Kidney epithelial cell (primary cell): ENCODE results near the gene TMEM178A. TPM values are rescaled to one million over a fixed set of nuclear protein-coding genes. Genes with fewer than 3 reads are reported as not detected.

Experiments
- DNase-seq: peaks from one replicate; pipeline ENCODE4 v3.0.0-alpha.2; 2010; ENCODE audit warnings: low read depth
- H3K27me3 ChIP-seq: 2 replicates; pipeline ENCODE4 v1.6.0; 2011; ENCODE audit warnings: low read length; ENCODE audit not compliant: control insufficient read depth, insufficient read depth
- H3K36me3 ChIP-seq: 2 replicates; pipeline ENCODE4 v1.5.1; 2011; ENCODE audit warnings: low read length; ENCODE audit not compliant: control insufficient read depth, insufficient read depth
- H3K4me3 ChIP-seq: 2 replicates; pipeline ENCODE4 v1.5.1; 2011; ENCODE audit warnings: low read depth, mild to moderate bottlenecking, control low read depth, low read length
- CTCF ChIP-seq: IDR thresholded peaks from 2 replicates; pipeline ENCODE4 v1.5.1; 2011; ENCODE audit warnings: mild to moderate bottlenecking, moderate library complexity, low read length, control low read depth, inconsistent platforms; ENCODE audit not compliant: insufficient read depth, poor library complexity, severe bottlenecking
- total RNA-seq: library from RNA; depleted of rRNA; stranded (reverse); fragments of >200 nt; gene quantifications from 2 replicates; pipeline ENCODE4 v1.2.3, GENCODE V29; 2015

TMEM178A gene
- total RNA-seq, 1 donor from 2014 or later = 1.7 TPM

- no peak for DNase-seq
These were observed 24.1 kb upstream of the TMEM178A start for GRCh38 chr2:39641635-39642034.

GRCh38 chr2:39642051-39642718, 23.5 kb upstream of the TMEM178A start:
- TF ChIP-seq CTCF = no peak
- H3K36me3 ChIP-seq = no peaks in the 10 kb centered on the region
- no peaks in the 10 kb centered on the region for H3K27me3 ChIP-seq
- no peak for DNase-seq
- no peak overlapping the region for H3K4me3 ChIP-seq

More at GRCh38 chr2:39641635-39642034, 24.1 kb upstream of the TMEM178A start:
- no peak for TF ChIP-seq CTCF
- no peaks in the 10 kb centered on the region for H3K27me3 ChIP-seq
- no peaks in the 10 kb centered on the region for H3K36me3 ChIP-seq
- no peak overlapping the region for H3K4me3 ChIP-seq

- DNase-seq = no peak
- Histone ChIP-seq H3K4me3 (no peak overlapping the region), H3K27me3 (no peaks in the 10 kb centered on the region), H3K36me3 (no peaks in the 10 kb centered on the region)
- no peak for TF ChIP-seq CTCF
These were observed 19.9 kb upstream of the TMEM178A start for GRCh38 chr2:39645826-39646225.

GRCh38 chr2:39646267-39646666, 19.4 kb upstream of the TMEM178A start:
- no peaks in the 10 kb centered on the region for H3K36me3 ChIP-seq
- H3K4me3 ChIP-seq = no peak overlapping the region
- no peak for TF ChIP-seq CTCF
- H3K27me3 ChIP-seq = no peaks in the 10 kb centered on the region
- no peak for DNase-seq

- H3K27me3 ChIP-seq = no peaks in the 10 kb centered on the region
- no peak for DNase-seq
- no peak overlapping the region for H3K4me3 ChIP-seq
- no peaks in the 10 kb centered on the region for H3K36me3 ChIP-seq
- TF ChIP-seq CTCF = no peak
These were observed 18.5 kb upstream of the TMEM178A start for GRCh38 chr2:39647104-39647765.
